PC-3 (cell line): Measurements from ENCODE around the gene BDKRB1.

Source experiments
- EZH2 ChIP-seq: fragments of 300-600 bp; sonication (generic); IDR thresholded peaks from one replicate; pipeline ENCODE4 v1.6.1; 2017; ENCODE audit warnings: antibody characterized with exemption, mild to moderate bottlenecking, low read length; ENCODE audit not compliant: unreplicated experiment
- EZH2phosphoT487 ChIP-seq: fragments of 300-600 bp; sonication (generic); IDR thresholded peaks from 2 replicates; pipeline ENCODE4 v1.6.1; 2018; ENCODE audit warnings: mild to moderate bottlenecking, antibody characterized with exemption, low read length, borderline replicate concordance
- TF ChIP-seq, protein P1 (sequence below): fragments of 300-600 bp; sonication (generic); conservative IDR thresholded peaks from 2 replicates; pipeline ENCODE4 v1.5.1; 2017; ENCODE audit warnings: antibody characterized with exemption, low read depth, mild to moderate bottlenecking, low read length

GRCh38 chr14:96245710-96246538 is 10.1 kb upstream of the BDKRB1 start:
- TF ChIP-seq, protein P1, sequence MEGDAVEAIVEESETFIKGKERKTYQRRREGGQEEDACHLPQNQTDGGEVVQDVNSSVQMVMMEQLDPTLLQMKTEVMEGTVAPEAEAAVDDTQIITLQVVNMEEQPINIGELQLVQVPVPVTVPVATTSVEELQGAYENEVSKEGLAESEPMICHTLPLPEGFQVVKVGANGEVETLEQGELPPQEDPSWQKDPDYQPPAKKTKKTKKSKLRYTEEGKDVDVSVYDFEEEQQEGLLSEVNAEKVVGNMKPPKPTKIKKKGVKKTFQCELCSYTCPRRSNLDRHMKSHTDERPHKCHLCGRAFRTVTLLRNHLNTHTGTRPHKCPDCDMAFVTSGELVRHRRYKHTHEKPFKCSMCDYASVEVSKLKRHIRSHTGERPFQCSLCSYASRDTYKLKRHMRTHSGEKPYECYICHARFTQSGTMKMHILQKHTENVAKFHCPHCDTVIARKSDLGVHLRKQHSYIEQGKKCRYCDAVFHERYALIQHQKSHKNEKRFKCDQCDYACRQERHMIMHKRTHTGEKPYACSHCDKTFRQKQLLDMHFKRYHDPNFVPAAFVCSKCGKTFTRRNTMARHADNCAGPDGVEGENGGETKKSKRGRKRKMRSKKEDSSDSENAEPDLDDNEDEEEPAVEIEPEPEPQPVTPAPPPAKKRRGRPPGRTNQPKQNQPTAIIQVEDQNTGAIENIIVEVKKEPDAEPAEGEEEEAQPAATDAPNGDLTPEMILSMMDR, result no peak
- TF ChIP-seq EZH2 (no peak), EZH2phosphoT487 (no peak)
